Neural cell (in vitro differentiated cells): ENCODE data around the gene MBTPS2. TPM values are rescaled to one million over a fixed set of nuclear protein-coding genes. Genes with fewer than 3 reads are reported as not detected.
A peak's percentile ranks its signal among the peaks of the same experiment; 100 is the strongest.

Experiments
- H2AFZ ChIP-seq: fragments of 200-600, 300-800 bp; sonication (generic), shearing (Covaris generic); 2 replicates; pipeline ENCODE4 v1.6.0; 2014; ENCODE audit warnings: low read depth, mild to moderate bottlenecking, antibody characterized with exemption, low read length, moderate library complexity
- H3F3A ChIP-seq: fragments of 200-600 bp; shearing (Covaris generic); 2 replicates; pipeline ENCODE4 v1.6.1; 2016; ENCODE audit warnings: mild to moderate bottlenecking, moderate library complexity, mixed read lengths, antibody characterized with exemption, low read length; ENCODE audit not compliant: insufficient read depth, poor library complexity, severe bottlenecking
- H3K27ac ChIP-seq: fragments of 200-600, 300-800 bp; sonication (generic), shearing (Covaris generic); 2 replicates; pipeline ENCODE4 v1.5.1; 2014; ENCODE audit warnings: mild to moderate bottlenecking, low read length, moderate library complexity
- H3K27me3 ChIP-seq: fragments of 300-800, 200-600 bp; sonication (generic), shearing (Covaris generic); 2 replicates; pipeline ENCODE4 v1.6.0; 2014; ENCODE audit warnings: mild to moderate bottlenecking, low read depth, low read length, moderate library complexity; ENCODE audit not compliant: insufficient read depth
- H3K36me3 ChIP-seq: fragments of 300-800, 200-600 bp; sonication (generic), shearing (Covaris generic); 2 replicates; pipeline ENCODE4 v1.5.1; 2014; ENCODE audit warnings: mild to moderate bottlenecking, antibody characterized with exemption, low read length, moderate library complexity; ENCODE audit not compliant: insufficient read depth
- H3K4me2 ChIP-seq: fragments of 300-800, 200-600 bp; sonication (generic), shearing (Covaris generic); 2 replicates; pipeline ENCODE4 v1.6.0; 2014; ENCODE audit warnings: mild to moderate bottlenecking, low read length
- H3K4me3 ChIP-seq: fragments of 300-800, 200-600 bp; sonication (generic), shearing (Covaris generic); 2 replicates; pipeline ENCODE4 v1.5.1; 2014; ENCODE audit warnings: mild to moderate bottlenecking, low read length, moderate library complexity
- H3K79me2 ChIP-seq: fragments of 200-600 bp; shearing (Covaris generic); replicated peaks from 2 replicates; pipeline ENCODE4 v1.6.0; 2014; ENCODE audit warnings: mild to moderate bottlenecking, low read length, moderate library complexity; ENCODE audit not compliant: insufficient read depth
- H3K9ac ChIP-seq: fragments of 300-800, 200-600 bp; sonication (generic), shearing (Covaris generic); 2 replicates; pipeline ENCODE4 v1.6.1; 2016; ENCODE audit warnings: mild to moderate bottlenecking, low read length, mixed read lengths
- H3K9me2 ChIP-seq: fragments of 200-600 bp; shearing (Covaris generic); 2 replicates; pipeline ENCODE4 v1.6.1; 2016; ENCODE audit warnings: mild to moderate bottlenecking, low read length, mixed read lengths; ENCODE audit not compliant: insufficient read depth
- H3K9me3 ChIP-seq: fragments of 200-600, 300-800 bp; sonication (generic), shearing (Covaris generic); 2 replicates; pipeline ENCODE4 v1.6.1; 2016; ENCODE audit warnings: mild to moderate bottlenecking, mixed run types, low read length, moderate library complexity, mixed read lengths
- H4K20me1 ChIP-seq: fragments of 200-600 bp; shearing (Covaris generic); 2 replicates; pipeline ENCODE4 v1.6.1; 2016; ENCODE audit warnings: mild to moderate bottlenecking, mixed run types; ENCODE audit not compliant: insufficient read depth
- CTCF ChIP-seq: fragments of 450-650 bp; IDR thresholded peaks from 2 replicates; pipeline ENCODE4 v1.5.1; 2014; ENCODE audit warnings: antibody characterized with exemption, mild to moderate bottlenecking, moderate library complexity; ENCODE audit not compliant: poor library complexity, severe bottlenecking
- EP300 ChIP-seq: fragments of 450-650 bp; conservative IDR thresholded peaks from 2 replicates; pipeline ENCODE4 v1.6.1; 2014; ENCODE audit warnings: antibody characterized with exemption, mild to moderate bottlenecking, moderate library complexity; ENCODE audit not compliant: poor library complexity, severe bottlenecking
- EZH2 ChIP-seq: fragments of 200-600, 300-800 bp; shearing (Covaris generic), sonication (generic); IDR thresholded peaks from 2 replicates; pipeline ENCODE4 v1.6.1; 2014; ENCODE audit warnings: antibody characterized with exemption, low read length, borderline replicate concordance, mild to moderate bottlenecking; ENCODE audit not compliant: insufficient read depth, poor library complexity, severe bottlenecking
- MXI1 ChIP-seq: fragments of 450-650 bp; conservative IDR thresholded peaks from 2 replicates; pipeline ENCODE4 v1.6.1; 2014; ENCODE audit warnings: antibody characterized with exemption, mild to moderate bottlenecking; ENCODE audit not compliant: poor library complexity, severe bottlenecking
- POLR2AphosphoS5 ChIP-seq: IDR thresholded peaks from 2 replicates; pipeline ENCODE4 v1.6.1; 2012
- RAD21 ChIP-seq: fragments of 450-650 bp; conservative IDR thresholded peaks from 2 replicates; pipeline ENCODE4 v1.6.1; 2014; ENCODE audit warnings: antibody characterized with exemption, mild to moderate bottlenecking, moderate library complexity
- REST ChIP-seq: IDR thresholded peaks from 2 replicates; pipeline ENCODE4 v1.6.1; 2012; ENCODE audit warnings: borderline replicate concordance
- SMC3 ChIP-seq: fragments of 450-650 bp; conservative IDR thresholded peaks from 2 replicates; pipeline ENCODE4 v1.6.1; 2014; ENCODE audit warnings: antibody characterized with exemption, mild to moderate bottlenecking, moderate library complexity; ENCODE audit not compliant: poor library complexity
- TAF1 ChIP-seq: IDR thresholded peaks from 2 replicates; pipeline ENCODE4 v1.6.1; 2012; ENCODE audit warnings: low read depth
- polyA minus RNA-seq: library from RNA; depleted of rRNA, polyadenylated mRNA; stranded (reverse); fragments of >200 nt; gene quantifications from 2 replicates; pipeline ENCODE4 v1.2.3, GENCODE V29; 2014
- polyA plus RNA-seq: library from polyadenylated mRNA; depleted of rRNA; stranded (reverse); fragments of >200 nt; gene quantifications from 2 replicates; pipeline ENCODE4 v1.2.3, GENCODE V29; 2014

The MBTPS2 gene
- polyA plus RNA-seq (11.1 and 11.5 TPM in 2 replicates), polyA minus RNA-seq (16.3 and 22.0 TPM in 2 replicates)

- H2AFZ ChIP-seq = peak within 1 kb of the TSS; percentile 65
- no peaks in the 10 kb centered on the region for H3K27me3 ChIP-seq
- TF ChIP-seq TAF1 (peak; percentile 100), SMC3 (peak; percentile 58), REST (peak; percentile 94), MXI1 (peak; percentile 82), EP300 (no peak), RAD21 (peak; percentile 61), EZH2 (no peak), CTCF (peak; percentile 41), POLR2AphosphoS5 (peak; percentile 91)
- H3K36me3 ChIP-seq = no peaks in the 10 kb centered on the region
- H3K79me2 ChIP-seq = peaks cover 6% of the 10 kb centered on the region
- H4K20me1 ChIP-seq = no peaks in the 10 kb centered on the region
- H3K4me3 ChIP-seq = peak within 1 kb of the TSS; percentile 83
- peak within 1 kb of the TSS; percentile 71 for H3K27ac ChIP-seq
- no peaks in the 10 kb centered on the region for H3K9me3 ChIP-seq
- peak within 1 kb of the TSS; percentile 70 for H3K4me2 ChIP-seq
- H3K9ac ChIP-seq = peak within 1 kb of the TSS; percentile 84
- no peaks in the 10 kb centered on the region for H3F3A ChIP-seq
- H3K9me2 ChIP-seq = no peaks in the 10 kb centered on the region
Observed at GRCh38 chrX:21839334-21840192, at the start of gene MBTPS2. TSS of gene MBTPS2 (plus strand) at chrX:21839617. CDS start at chrX:21839735, 118 bp downstream.

DNA sequence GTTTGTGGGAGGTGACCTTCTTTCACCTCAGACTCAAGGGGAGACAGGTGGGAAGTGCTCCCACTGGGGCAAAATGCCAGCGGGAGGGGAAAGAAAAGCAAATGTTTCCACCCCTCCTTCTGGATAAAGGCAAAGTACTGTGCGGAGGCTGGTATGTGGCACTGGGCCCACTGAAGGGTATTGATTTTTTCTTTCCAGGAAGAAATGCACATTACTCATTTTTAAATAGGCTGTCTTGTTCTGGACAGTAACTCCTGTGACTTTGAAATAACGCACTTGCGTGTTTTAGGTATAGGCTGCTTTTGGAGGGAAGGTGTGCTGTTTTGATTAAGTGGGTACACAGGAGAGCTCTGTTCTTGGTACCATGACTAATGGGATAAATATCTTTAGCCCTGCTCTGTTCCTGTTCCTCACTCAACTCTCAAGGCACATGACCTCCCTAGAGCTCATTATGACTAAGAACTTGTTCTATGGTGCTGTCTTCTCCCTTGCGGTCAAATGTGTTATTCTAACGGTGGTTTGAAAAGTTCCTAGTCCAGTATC is 40.7 kb upstream of the MBTPS2 start:
- no peak overlapping the region for H3K4me3 ChIP-seq
- no peaks in the 10 kb centered on the region for H3F3A ChIP-seq
- TF ChIP-seq MXI1 (no peak), EP300 (no peak), TAF1 (no peak), CTCF (no peak), POLR2AphosphoS5 (no peak), RAD21 (no peak), EZH2 (no peak), REST (no peak), SMC3 (no peak)

More for the DNA sequence above, 40.7 kb upstream of the MBTPS2 start:
- H3K9ac ChIP-seq = no peak overlapping the region
- H3K36me3 ChIP-seq = no peaks in the 10 kb centered on the region
- H3K9me2 ChIP-seq = no peaks in the 10 kb centered on the region
- H2AFZ ChIP-seq = no peak overlapping the region
- no peak overlapping the region for H3K4me2 ChIP-seq
- no peaks in the 10 kb centered on the region for H3K79me2 ChIP-seq
- H3K27me3 ChIP-seq = no peaks in the 10 kb centered on the region
- no peaks in the 10 kb centered on the region for H3K9me3 ChIP-seq
- no peaks in the 10 kb centered on the region for H4K20me1 ChIP-seq
- no peak overlapping the region for H3K27ac ChIP-seq
